Dedifferentiated amniotic fluid mesenchymal stem cell (primary cell): ENCODE measurements around the gene DOCK1.

ENCODE experiments used
- DNase-seq: peaks from one replicate; pipeline ENCODE4 v3.0.0-alpha.2; 2016; ENCODE audit errors: extremely low spot score

The DOCK1 gene

DNA sequence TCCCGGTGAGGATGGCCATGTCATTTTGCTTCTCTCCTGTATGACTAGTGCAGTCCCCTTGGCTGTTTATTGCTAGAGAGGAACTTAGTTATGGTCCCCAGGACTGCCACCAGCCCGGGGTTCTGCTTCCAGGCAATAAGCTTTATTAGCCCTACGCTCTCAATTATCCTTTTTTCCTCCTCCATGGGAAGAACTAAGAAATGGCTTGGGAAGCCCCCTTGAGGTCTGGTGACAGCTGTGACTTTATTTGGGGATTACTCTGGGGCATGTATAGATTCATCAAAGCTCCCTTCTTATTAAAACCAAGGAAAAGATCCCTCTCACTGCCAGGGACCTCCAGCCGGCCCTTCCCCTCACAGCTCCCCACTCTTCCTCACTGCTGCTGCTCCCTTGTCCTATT is 446.3 kb downstream of the DOCK1 start:
- no peak for DNase-seq

GRCh38 chr10:127353544-127353943 is 448.3 kb downstream of the DOCK1 start:
- no peak for DNase-seq

GRCh38 chr10:127354255-127354654 is 449.0 kb downstream of the DOCK1 start:
- no peak for DNase-seq

GRCh38 chr10:127354992-127355391 is 449.8 kb downstream of the DOCK1 start:
- no peak for DNase-seq

DNA sequence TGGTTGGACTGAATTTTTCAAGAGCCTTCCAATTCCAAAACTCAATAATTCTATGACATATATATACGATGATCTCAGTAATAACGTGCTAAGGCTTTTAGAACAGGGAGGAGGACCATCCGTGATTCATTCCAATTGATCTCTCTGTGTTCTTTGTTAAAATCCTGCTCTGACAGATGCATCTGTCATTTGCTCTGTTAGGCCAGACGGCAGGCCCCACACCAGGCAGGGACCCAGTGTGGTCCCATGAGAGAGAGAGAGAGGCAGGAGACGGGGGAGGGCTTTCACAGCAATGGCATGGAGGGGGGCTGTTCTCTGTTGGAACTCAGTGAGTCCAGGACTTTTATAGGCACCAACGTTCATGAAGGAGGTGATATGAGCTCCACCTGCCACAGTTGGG is 451.1 kb downstream of the DOCK1 start:
- no peak for DNase-seq

- no peak for DNase-seq
These were observed 452.0 kb downstream of the DOCK1 start for GRCh38 chr10:127357265-127357664.

DNA sequence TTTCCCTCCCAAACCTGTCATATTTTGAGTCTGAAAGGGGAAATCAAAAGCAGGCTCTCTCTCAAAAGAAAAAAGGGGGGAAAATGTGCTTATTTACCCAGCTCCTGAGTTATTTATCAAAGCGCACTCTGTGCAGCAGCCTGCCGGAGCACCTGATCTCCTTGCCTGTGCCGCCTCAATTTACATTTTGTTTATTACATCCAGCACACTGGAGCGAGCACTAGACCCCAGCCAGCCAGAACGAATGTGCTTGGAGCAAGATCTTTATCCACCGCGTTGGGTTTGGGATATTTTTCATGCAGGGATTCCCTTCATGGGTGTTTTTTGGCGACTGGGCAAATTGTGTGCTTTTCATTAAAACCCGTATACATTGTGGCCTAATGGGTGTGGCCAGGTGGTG is 453.1 kb downstream of the DOCK1 start:
- DNase-seq = no peak

GRCh38 chr10:127364034-127364433 is 458.8 kb downstream of the DOCK1 start:
- no peak for DNase-seq

DNA sequence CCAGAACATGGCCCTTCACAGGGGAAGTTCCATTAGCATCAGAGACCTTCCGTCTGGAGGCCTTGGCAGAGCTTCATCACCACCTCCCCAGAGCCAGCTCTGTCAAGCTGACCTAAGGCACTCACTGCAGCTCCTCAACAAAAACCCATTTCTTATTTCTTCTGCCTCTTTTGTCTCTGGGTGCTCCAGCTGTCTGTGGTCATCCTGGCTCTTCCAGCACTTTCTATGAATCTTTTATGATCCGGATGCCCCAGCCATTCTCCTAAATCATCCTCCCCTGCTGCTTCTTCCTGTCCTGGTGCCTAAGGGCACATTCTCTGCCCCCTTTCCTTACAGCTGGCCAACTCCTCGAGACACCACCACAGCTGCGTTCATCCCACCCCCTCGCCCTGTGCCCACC is 462.9 kb downstream of the DOCK1 start:
- no peak for DNase-seq

GRCh38 chr10:127368929-127369328 is 463.7 kb downstream of the DOCK1 start:
- no peak for DNase-seq

DNA sequence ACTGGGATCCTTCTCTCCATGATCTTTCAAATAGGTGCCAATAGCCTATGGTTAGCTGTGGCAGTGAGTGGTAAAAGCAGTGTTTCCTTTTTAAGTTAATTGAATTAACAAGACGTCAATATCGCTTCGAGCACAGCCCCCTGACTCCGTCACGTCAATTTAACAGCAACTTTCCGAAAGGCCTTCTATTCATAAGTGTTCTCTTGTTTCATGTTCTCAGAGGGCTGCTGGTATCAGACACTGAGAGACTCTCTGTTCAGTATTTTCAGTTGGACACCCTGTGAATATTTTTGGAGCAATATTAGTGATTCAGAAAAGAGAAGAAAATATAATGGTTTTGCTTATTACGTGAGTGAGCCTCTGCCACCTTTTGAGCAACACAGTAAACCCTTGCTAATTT is 465.4 kb downstream of the DOCK1 start:
- no peak for DNase-seq

DNA sequence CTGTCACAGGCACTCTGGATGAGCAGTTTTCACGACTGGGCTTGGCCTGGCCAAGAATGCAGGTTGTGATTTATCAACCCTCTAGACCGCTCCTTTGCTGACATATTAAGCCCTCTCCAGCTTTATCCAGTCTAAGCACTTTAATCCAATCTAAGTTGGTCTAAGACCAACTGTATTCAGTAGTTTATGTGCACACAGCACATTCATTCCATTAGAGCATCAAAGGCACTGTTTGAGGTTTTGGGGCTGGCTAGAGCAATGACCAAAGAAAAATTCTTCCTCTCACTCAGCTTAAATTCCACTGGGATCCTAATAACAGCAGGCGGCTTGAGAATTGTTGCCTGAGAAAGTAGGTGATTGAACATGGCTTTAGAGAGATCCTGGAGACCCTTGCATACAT is 467.1 kb downstream of the DOCK1 start:
- no peak for DNase-seq

GRCh38 chr10:127374074-127374680 is 468.9 kb downstream of the DOCK1 start:
- DNase-seq = no peak

GRCh38 chr10:127374901-127375300 is 469.7 kb downstream of the DOCK1 start:
- DNase-seq = no peak

DNA sequence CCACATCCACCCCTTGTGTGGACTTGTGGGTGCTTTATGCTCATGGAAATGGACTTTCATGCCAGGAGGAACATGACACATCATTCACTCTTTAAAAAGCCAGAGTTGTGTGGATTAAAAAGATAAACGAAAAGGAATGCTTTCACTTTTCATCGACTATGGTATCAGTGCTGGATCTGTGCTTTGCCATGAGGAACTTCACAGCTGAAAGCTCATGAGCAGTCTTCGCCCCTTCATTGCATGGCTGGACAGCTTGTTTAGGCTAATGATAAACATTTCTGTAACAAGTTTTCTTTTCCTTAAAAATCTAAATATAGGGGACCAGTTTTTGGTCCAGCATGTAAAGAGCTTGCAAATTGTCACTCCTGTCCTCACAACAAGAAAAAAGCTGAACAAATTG is 470.2 kb downstream of the DOCK1 start:
- DNase-seq = no peak

GRCh38 chr10:127376071-127376470 is 470.8 kb downstream of the DOCK1 start:
- DNase-seq = no peak

GRCh38 chr10:127378628-127379027 is 473.4 kb downstream of the DOCK1 start:
- no peak for DNase-seq

DNA sequence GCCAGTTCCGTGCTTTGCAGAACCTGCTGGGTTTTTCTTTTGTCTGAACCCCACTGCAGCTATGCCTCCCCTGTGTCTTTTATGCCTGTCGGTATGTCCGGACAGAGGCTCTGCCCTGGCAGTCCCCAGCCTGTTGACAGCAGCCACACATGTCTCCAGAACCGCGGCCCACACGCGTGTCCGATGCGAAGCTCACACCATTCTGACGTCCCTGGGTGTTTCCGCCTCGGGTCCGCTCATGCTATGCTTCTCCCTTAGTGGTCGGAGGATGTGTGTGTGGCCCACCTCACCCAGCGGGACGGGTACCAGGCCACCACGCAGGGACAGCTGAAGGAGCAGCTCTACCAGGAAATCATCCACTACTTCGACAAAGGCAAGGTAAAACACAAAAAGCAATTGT is 479.3 kb downstream of the DOCK1 start:
- DNase-seq = no peak

DNA sequence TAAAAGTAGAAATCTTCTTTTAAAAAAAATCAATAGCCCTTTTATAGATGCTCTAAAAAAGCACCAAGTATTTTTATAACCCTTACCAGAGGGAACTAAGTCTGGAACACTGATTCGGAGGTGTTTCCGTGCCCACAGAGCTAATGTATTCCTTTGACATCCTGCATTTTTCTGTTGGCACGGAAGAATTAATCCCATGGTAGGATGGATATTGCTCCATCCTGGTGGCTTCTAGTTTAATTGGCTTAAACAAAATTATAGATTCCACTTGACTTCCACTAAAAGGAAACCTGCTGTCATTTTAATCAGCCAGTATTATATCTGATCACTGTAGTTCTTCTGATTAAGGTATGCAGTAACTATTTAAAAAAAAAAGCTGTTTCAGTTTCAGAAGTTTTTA is 479.8 kb downstream of the DOCK1 start:
- no peak for DNase-seq

DNA sequence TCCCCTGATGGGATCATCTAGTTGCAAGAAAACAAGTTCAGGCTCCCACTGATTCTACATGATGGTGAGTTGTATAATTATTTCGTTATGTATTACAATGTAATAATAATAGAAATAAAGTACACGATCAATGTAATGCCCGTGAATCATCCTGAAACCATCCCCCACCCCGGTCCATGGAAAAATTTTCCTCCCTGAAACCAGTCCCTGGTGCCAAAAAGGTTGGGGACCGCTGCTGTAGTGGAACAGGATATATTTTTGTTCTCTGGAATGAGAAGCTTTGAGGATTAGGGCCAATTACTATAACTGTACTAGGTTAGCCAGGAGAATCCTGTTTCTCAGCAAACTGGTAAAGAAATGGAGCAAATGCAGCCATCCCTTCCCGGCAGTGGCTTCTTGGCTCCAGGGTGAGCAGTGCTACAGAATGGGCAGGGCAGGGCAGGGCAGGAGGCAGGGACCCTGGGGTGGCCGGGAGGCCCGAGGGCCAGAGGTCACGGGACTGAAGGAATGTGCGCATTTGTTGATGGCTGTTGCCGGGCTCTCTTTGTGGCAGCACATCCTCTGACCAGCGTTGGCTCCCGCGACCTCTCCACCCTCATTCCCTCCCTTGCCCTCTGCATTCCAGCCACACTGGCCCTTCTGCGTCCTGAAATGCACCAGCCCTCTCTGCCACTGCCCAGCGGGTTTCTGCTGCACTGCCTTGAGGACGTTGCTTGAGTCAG is 481.5 kb downstream of the DOCK1 start:
- DNase-seq = no peak

DNA sequence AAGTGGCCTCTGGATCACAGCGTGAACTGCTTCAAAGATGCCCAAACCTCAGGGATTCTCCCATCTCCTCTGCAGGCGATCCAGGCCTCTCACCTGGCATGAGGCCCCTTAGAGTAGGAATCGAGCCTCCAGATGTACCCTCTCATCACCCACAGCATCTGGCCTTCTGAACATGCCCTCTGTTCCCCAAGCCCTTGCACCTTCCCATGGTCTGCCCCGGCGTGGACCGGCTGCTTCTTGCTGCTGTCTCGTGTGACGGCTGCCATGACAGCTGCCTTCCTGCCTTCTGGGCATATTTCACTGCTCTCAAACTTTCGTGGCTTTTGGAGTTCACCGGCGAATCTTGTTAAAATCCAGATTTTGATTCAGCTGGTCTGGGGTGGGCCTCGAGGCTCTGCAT is 486.6 kb downstream of the DOCK1 start:
- no peak for DNase-seq

DNA sequence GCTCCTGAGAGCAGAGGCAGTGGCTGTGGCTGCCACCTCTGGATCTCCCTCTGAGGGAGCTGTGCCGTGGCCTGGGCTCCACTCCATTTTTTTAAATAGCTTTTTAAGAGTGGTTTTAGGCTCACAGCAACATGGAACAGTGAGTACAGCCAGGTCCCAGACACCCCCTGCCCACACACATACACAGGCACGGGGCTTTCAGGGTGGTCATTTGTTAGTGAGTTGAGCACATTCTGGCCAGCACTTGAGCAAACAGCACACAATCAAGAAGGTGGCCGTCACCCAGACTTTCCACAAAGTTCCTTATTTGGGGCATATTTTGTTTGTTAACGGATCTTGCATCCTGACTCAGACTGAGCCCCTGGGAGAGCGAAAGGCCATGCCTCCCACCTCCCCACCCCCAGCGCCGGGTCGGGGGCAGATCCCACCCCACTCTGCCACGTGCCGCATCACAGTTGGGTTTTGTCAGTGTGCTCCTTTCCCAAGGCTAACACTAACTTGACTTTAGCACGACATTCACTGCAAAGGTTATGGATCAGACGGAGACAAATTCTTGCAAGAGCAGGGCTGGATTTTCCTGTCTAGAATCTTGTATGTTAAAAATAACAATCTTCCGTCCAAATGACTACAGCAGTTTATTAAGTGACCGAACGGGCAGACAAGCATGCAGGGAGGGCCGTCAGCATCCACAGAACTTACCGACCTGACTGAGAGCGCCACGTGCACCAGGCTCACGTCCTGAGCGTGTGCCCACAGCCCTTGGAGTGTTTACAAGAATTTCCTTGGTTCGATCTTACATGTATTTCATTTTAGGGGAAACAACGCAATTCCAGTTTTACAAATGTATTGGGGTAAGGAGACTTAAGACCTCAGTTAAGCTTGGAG is 487.4 kb downstream of the DOCK1 start:
- no peak for DNase-seq
